Activated T-helper 1 cell treated with Interleukin-2 at 50 U/mL for 16 hours (primary cell): Measurements from ENCODE around the gene SNAP25.

Experiments used
- DNase-seq: peaks from one replicate; pipeline ENCODE4 v3.0.0-alpha.2; 2020; ENCODE audit warnings: low read depth

The SNAP25 gene

GRCh38 chr20:10332656-10333415, 114.2 kb downstream of the SNAP25 start:
- DNase-seq = no peak

GRCh38 chr20:10336959-10337729, 118.5 kb downstream of the SNAP25 start:
- no peak for DNase-seq

GRCh38 chr20:10338426-10339180, 120.0 kb downstream of the SNAP25 start:
- no peak for DNase-seq

- DNase-seq = no peak
Measured at GRCh38 chr20:10339609-10340008, 121.0 kb downstream of the SNAP25 start.

DNA sequence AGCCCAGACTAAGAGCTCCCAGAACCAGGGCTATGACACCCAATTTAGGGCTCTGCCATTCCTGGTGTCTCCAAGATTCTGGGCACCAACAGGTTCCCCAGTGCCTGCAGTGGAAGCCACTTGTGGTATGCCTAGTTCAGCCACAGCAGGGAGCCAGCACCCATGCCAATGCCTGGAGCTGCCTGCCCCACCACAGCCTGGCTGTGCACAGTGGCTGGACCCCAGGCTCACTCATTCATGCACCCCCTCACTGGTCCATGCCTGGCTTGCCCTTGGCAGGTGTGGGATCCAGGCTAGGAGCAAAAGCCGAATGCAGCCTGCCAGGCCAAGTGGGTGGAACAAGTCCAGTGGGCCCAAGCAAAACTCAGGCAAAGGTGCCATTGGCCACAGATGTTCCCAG, 123.5 kb downstream of the SNAP25 start:
- no peak for DNase-seq

GRCh38 chr20:10344953-10345352, 126.3 kb downstream of the SNAP25 start:
- DNase-seq = no peak

DNA sequence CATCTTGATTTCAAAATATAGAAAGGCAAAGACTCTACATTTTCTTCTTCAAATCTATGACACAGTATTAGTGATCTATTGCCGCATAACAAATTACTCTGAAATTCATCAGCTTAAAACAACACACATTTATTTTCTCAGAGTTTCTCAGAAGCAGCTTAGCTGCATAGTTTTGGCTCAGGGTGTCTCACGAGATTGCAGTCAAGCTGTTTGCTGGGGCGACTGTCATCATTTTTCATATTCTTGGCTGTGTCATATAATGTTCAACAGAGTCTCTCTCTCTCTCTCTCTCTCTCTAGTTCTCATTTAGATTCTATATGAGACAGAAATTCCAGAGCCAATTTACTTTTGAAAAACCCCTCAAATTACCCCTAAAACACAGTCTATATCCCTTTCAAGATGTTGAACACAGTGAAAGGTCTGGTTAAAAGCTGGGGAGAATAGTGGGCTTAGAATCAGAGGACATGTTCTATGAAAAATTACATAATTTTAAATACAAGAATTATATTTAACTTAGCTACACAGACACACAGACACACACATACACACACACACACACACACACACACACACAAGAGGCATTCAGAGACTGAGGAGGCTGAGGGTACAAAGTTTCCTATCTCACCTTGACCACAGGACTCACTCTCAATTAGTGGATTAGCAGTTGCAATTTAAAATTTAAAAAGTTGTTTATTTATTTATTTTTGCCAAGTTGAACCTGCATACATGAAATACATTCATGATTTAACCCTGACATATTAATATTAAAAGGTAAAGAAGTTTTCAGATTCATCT, 128.7 kb downstream of the SNAP25 start:
- DNase-seq = no peak

- no peak for DNase-seq
Measured at GRCh38 chr20:10349118-10349517, 130.5 kb downstream of the SNAP25 start.

DNA sequence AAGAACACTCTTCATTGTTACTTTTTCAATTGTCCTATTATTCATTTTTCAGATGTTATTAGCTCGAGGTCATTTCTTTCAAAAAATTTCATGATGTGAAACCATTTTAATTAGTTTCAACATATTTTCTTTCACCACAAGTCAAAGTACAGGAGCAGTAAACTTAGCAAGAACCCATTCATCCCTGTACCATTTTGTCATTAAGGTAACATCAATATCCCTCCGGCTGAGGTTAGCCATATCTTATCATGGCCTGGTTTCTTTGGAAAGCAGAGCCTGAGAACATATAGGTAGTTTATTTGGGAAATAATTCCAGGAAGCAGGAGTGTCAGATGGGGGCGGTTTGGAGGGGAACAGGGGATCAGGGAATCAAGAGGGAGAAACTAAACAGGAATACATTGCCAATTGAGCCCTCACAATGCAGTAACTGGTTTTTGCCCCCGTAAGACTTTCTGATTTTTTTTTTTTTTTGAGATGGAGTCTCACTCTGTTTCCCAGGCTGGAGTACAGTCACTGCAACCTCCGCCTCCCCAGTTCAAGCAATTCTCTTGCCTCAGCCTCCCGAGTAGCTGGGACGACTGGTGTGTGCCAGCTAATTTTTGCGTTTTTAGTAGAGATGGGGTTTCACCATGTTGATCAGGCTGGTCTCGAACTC, 131.7 kb downstream of the SNAP25 start:
- DNase-seq = no peak

- no peak for DNase-seq
Measured at GRCh38 chr20:10352934-10353824, 134.5 kb downstream of the SNAP25 start.

- DNase-seq = no peak
Measured at GRCh38 chr20:10356628-10357027, 138.0 kb downstream of the SNAP25 start.
